Esophagus squamous epithelium (tissue), 4 donors: ENCODE results near the gene GLB1L3.

ENCODE experiments used
- CTCF ChIP-seq, 6 experiments: fragments of 450-650 bp in 4 of 6; fragments of 200-600 bp in 2 of 6; sonication (generic) in 2 of 6; IDR thresholded peaks; one replicate each; pipeline ENCODE4 v1.5.1; 2016 to 2019; ENCODE audit warnings: antibody characterized with exemption in 6 of 6, mild to moderate bottlenecking in 4 of 6, moderate library complexity in 4 of 6
- POLR2A ChIP-seq, 4 donors: fragments of 450-650 bp; IDR thresholded peaks; one replicate each; pipeline ENCODE4 v1.6.1; 2017; ENCODE audit warnings: antibody characterized with exemption in 4 of 4, mild to moderate bottlenecking in 4 of 4, moderate library complexity in 3 of 4

DNA sequence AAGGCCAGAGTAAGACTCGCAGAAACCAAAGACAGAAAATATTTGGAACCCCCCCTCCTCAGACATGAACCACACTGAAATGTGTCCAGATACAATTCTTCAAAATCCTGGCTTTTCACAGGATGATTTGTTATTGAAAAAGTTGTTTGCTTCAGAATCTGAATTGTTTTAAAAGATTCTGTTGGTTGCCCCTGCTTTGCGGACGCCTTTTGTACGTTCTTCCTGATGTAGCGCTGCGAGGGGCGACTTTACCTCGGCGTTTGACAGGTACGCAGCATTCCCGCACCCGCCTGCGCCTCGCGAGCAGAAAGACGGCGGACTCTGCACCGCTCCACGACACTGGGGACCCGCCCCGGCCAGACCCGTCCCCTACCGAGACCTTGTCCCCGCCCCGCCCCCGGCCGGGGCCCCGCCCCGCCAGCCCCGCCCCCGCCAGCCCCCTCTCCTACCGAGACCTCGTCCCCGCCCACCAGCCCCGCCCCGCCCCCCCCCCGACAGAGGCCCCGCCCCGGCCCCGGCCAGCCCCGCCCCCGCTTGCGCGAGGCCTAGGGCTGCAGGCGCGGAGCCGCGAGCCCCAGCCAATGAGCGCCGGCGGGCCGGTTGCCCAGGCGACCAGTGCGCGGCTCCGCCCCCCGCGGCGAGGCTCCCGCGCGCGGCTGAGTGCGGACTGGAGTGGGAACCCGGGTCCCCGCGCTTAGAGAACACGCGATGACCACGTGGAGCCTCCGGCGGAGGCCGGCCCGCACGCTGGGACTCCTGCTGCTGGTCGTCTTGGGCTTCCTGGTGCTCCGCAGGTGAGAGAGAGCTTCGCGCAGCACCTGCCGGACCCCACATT lies 55.4 kb downstream of the GLB1L3 start, which contains the start of gene GLB1L2:
- TF ChIP-seq CTCF (IDR thresholded peaks at IDR 0.05) (no peak), POLR2A (IDR thresholded peaks at IDR 0.05) (peak in 2 of 4 donors; percentile 34 to 35)
